Suprapubic skin (tissue), 4 donors: ENCODE measurements around the gene CYREN.

Experiments used
- EP300 ChIP-seq: sonication (generic); formaldehyde crosslinking; IDR thresholded peaks from one replicate; pipeline ENCODE4 v1.6.1; 2017; ENCODE audit warnings: antibody characterized with exemption
- POLR2A ChIP-seq, 2 donors: fragments of 450-650 bp; IDR thresholded peaks; one replicate each; pipeline ENCODE4 v1.6.1; 2017; ENCODE audit warnings: antibody characterized with exemption in 2 of 2, mild to moderate bottlenecking in 2 of 2, moderate library complexity in 2 of 2
- POLR2AphosphoS5 ChIP-seq, 3 donors: sonication (generic); formaldehyde crosslinking; IDR thresholded peaks; one replicate each; pipeline ENCODE4 v1.6.1; 2017; ENCODE audit warnings: antibody characterized with exemption in 3 of 3
- TF ChIP-seq, protein P1 (sequence below), 2 donors: fragments of 200-600 bp in 1 of 2; fragments of 450-650 bp in 1 of 2; sonication (generic) in 1 of 2; IDR thresholded peaks; one replicate each; pipeline ENCODE4 v1.5.1; 2016 to 2019; ENCODE audit warnings: antibody characterized with exemption in 2 of 2, mild to moderate bottlenecking in 1 of 2, moderate library complexity in 1 of 2

DNA sequence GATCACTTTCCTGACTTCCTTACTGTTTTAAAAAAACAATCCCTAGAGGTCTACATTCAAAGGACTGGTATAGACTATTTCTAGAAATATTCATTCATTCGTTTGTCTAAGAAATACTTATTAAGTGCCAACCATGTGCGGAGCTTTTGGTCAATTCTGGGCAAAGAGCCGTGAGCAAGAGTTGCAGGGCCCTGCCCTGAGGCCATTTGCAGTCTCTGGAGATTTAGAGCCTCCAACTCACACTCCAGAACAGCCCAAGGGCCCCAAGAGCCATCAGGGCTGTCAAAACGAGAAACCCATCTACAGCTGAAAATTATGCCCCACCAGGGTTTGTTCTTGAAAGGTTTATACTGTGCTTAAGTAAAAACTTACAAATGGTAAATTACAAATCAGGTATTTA, 24.6 kb upstream of the CYREN start:
- TF ChIP-seq, protein P1, sequence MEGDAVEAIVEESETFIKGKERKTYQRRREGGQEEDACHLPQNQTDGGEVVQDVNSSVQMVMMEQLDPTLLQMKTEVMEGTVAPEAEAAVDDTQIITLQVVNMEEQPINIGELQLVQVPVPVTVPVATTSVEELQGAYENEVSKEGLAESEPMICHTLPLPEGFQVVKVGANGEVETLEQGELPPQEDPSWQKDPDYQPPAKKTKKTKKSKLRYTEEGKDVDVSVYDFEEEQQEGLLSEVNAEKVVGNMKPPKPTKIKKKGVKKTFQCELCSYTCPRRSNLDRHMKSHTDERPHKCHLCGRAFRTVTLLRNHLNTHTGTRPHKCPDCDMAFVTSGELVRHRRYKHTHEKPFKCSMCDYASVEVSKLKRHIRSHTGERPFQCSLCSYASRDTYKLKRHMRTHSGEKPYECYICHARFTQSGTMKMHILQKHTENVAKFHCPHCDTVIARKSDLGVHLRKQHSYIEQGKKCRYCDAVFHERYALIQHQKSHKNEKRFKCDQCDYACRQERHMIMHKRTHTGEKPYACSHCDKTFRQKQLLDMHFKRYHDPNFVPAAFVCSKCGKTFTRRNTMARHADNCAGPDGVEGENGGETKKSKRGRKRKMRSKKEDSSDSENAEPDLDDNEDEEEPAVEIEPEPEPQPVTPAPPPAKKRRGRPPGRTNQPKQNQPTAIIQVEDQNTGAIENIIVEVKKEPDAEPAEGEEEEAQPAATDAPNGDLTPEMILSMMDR (IDR thresholded peaks at IDR 0.05): no peak
- TF ChIP-seq POLR2A (IDR thresholded peaks at IDR 0.05) (no peak), EP300 (no peak), POLR2AphosphoS5 (IDR thresholded peaks at IDR 0.05) (no peak)
